GM12878 (cell line): ENCODE data around the gene CFAP58.

ENCODE experiments used
- BCL11A ChIP-seq: IDR thresholded peaks from 2 replicates; pipeline ENCODE4 v1.6.1; 2011; ENCODE audit warnings: low read depth, low read length
- CTCF ChIP-seq, 3 experiments: IDR thresholded peaks in 2 of 3; conservative IDR thresholded peaks in 1 of 3; 2 replicates each; pipeline ENCODE4 v1.5.1; 2011; ENCODE audit warnings: low read depth in 3 of 3, low read length in 3 of 3, mild to moderate bottlenecking in 3 of 3, control low read depth in 2 of 3, moderate library complexity in 2 of 3, inconsistent platforms in 1 of 3, mixed read lengths in 1 of 3; ENCODE audit not compliant: control insufficient read depth in 2 of 3, insufficient read depth in 1 of 3; ENCODE audit errors: extremely low read depth in 1 of 3
- EZH2 ChIP-seq: IDR thresholded peaks from 2 replicates; pipeline ENCODE4 v1.6.1; 2012; ENCODE audit warnings: low read depth, mild to moderate bottlenecking, control low read depth, inconsistent platforms, low read length, borderline replicate concordance; ENCODE audit not compliant: control insufficient read depth
- KDM1A ChIP-seq: fragments of 200-600 bp; sonication (generic); IDR thresholded peaks from 2 replicates; pipeline ENCODE4 v1.6.1; 2016; ENCODE audit warnings: borderline replicate concordance
- PML ChIP-seq: IDR thresholded peaks from 2 replicates; pipeline ENCODE4 v1.6.1; 2012; ENCODE audit warnings: low read length, inconsistent platforms
- POLR2A ChIP-seq: IDR thresholded peaks from 2 replicates; pipeline ENCODE4 v1.6.1; 2011; ENCODE audit warnings: low read depth, mild to moderate bottlenecking, low read length
- RAD21 ChIP-seq: IDR thresholded peaks from 2 replicates; pipeline ENCODE4 v1.6.1; 2011; ENCODE audit warnings: mild to moderate bottlenecking, low read depth, low read length, moderate library complexity; ENCODE audit not compliant: insufficient read depth
- SIN3A ChIP-seq: IDR thresholded peaks from 2 replicates; pipeline ENCODE4 v1.6.1; 2012; ENCODE audit warnings: low read depth, low read length, improper control_type of control experiment
- SREBF2 ChIP-seq: IDR thresholded peaks from 2 replicates; pipeline ENCODE4 v1.6.1; 2012; ENCODE audit warnings: mild to moderate bottlenecking, low read length
- TBL1XR1 ChIP-seq: IDR thresholded peaks from 2 replicates; pipeline ENCODE4 v1.6.1; 2012; ENCODE audit warnings: low read depth, low read length, improper control_type of control experiment
- ZBED1 ChIP-seq: IDR thresholded peaks from 2 replicates; pipeline ENCODE4 v1.6.1; 2016; ENCODE audit warnings: borderline replicate concordance
- ZSCAN29 ChIP-seq: fragments of 450-650 bp; IDR thresholded peaks from 2 replicates; pipeline ENCODE4 v1.6.1; 2017; ENCODE audit warnings: mild to moderate bottlenecking, moderate library complexity

- TF ChIP-seq EZH2 (no peak), CTCF (IDR thresholded peaks at IDR 0.05 in 2 of 3, conservative IDR thresholded peaks at IDR 0.05 in 1 of 3; ENCODE audit: control insufficient read depth in 2 of 3, extremely low read depth in 1 of 3, insufficient read depth in 1 of 3, low read depth in 3 of 3, low read length in 3 of 3) (no peak), SREBF2 (no peak), KDM1A (no peak), SIN3A (no peak), ZBED1 (no peak), RAD21 (no peak), PML (no peak), ZSCAN29 (no peak), BCL11A (no peak), POLR2A (no peak), TBL1XR1 (no peak)
Observed at GRCh38 chr10:104449391-104449790, 95.8 kb downstream of the CFAP58 start.
